Body of pancreas (tissue), 4 donors: ENCODE data around the gene DESI2. TPM values are rescaled to one million over a fixed set of nuclear protein-coding genes. Genes with fewer than 3 reads are reported as not detected.

Source experiments
- ATAC-seq: fragments of 150-250 bp; one replicate; pipeline ENCODE4 v1.9.1; 2016
- DNase-seq, 4 donors: peaks; one replicate each; pipeline ENCODE4 v3.0.0-alpha.2; 2019
- H3K27ac ChIP-seq, 4 donors: fragments of 200-600 bp; sonication (generic); 1 replicate in 3 of 4; 2 replicates in 1 of 4; pipeline versions ENCODE4 v1.5.1 to v1.6.1; 2016 to 2019; ENCODE audit warnings: mild to moderate bottlenecking in 1 of 4, mixed read lengths in 1 of 4, moderate library complexity in 1 of 4
- H3K27me3 ChIP-seq, 2 donors: fragments of 200-600 bp; sonication (generic); one replicate each; pipeline ENCODE4 v1.6.0; 2016; ENCODE audit warnings: mild to moderate bottlenecking in 1 of 2
- H3K36me3 ChIP-seq, 2 donors: fragments of 200-600 bp; sonication (generic); replicated peaks in 1 of 2; 2 replicates each; pipeline ENCODE4 v1.5.1; 2016; ENCODE audit warnings: low read depth in 2 of 2; ENCODE audit not compliant: insufficient read depth in 1 of 2
- H3K4me1 ChIP-seq: fragments of 200-600 bp; sonication (generic); one replicate; pipeline ENCODE4 v1.6.0; 2016
- H3K4me3 ChIP-seq, 2 donors: fragments of 200-600 bp; sonication (generic); 1 replicate in 1 of 2; 2 replicates in 1 of 2; pipeline ENCODE4 v1.5.1; 2016 to 2019
- H3K9me3 ChIP-seq, 3 donors: fragments of 200-600 bp; sonication (generic); 1 replicate in 2 of 3; 2 replicates in 1 of 3; pipeline ENCODE4 v1.5.1; 2016
- CTCF ChIP-seq, 7 experiments: fragments of 450-650 bp in 4 of 7; fragments of 200-600 bp in 3 of 7; sonication (generic) in 3 of 7; IDR thresholded peaks; one replicate each; pipeline ENCODE4 v1.5.1; 2016 to 2019; ENCODE audit warnings: antibody characterized with exemption in 7 of 7
- POLR2A ChIP-seq, 3 donors: fragments of 450-650 bp; IDR thresholded peaks; one replicate each; pipeline ENCODE4 v1.6.1; 2016; ENCODE audit warnings: antibody characterized with exemption in 3 of 3, mild to moderate bottlenecking in 2 of 3
- WGBS, 2 donors: methylation state at CpG; one replicate each; pipeline ENCODE4 v1.1.5; 2017; 5-methylcytosine and 5-hydroxymethylcytosine counted together
- intact Hi-C: fragments of 100-400 bp; cut with DNase I; formaldehyde crosslinking; loops from one replicate; pipeline ENCODE4 v1.15.1; 2023
- total RNA-seq, 2 donors: library from RNA; depleted of rRNA; stranded (reverse); fragments of >200 nt; gene quantifications; one replicate each; pipeline ENCODE4 v1.1.0, GENCODE V29; 2016

The DESI2 gene
- 10 to 100 TPM; 14.5 TPM for total RNA-seq

GRCh38 chr1:244652623-244653438 is at the start of gene DESI2:
Gene DESI2, plus strand, starts transcription at chr1:244653126. Its CDS starts 188 bp downstream, at chr1:244653314.
- DNase-seq = peak; percentile 98 to 100 (median 99)
- Histone ChIP-seq H3K4me3 (peak within 1 kb of the TSS; percentile 71 to 74), H3K27ac (peak within 1 kb of the TSS; percentile 81 to 94 (median 88)), H3K4me1 (peaks cover 39% of the 10 kb centered on the region), H3K27me3 (no peaks in the 10 kb centered on the region), H3K36me3 (no peaks in the 10 kb centered on the region), H3K9me3 (no peaks in the 10 kb centered on the region)
- peak; percentile 96 for ATAC-seq
- intact Hi-C loops = no loop called here
- TF ChIP-seq CTCF (IDR thresholded peaks at IDR 0.05) = peak; percentile 31 to 59 (median 41)
- peak; percentile 82 to 95 (median 88) for TF ChIP-seq POLR2A (IDR thresholded peaks at IDR 0.05)
- 0% methylated on average over 6 to 70 of the region's 81 CpGs for WGBS, 2 donors

- Histone ChIP-seq H3K4me3 (no peak overlapping the region), H3K4me1 (no peaks in the 10 kb centered on the region), H3K27ac (no peak overlapping the region), H3K27me3 (no peaks in the 10 kb centered on the region), H3K9me3 (no peaks in the 10 kb centered on the region), H3K36me3 (no peaks in the 10 kb centered on the region)
- TF ChIP-seq CTCF (IDR thresholded peaks at IDR 0.05) (peak; percentile 53 to 96 (median 84)), POLR2A (IDR thresholded peaks at IDR 0.05) (no peak)
- no peak for ATAC-seq
- DNase-seq = no peak
- intact Hi-C loops = no loop called here
Measured at GRCh38 chr1:244603498-244603897, 49.4 kb upstream of the DESI2 start.

- no peak overlapping the region for H3K4me3 ChIP-seq
- WGBS, 2 donors = 78 to 85% methylated on average over 6 of the region's 6 CpGs
- ATAC-seq (no peak), DNase-seq (no peak)
- TF ChIP-seq CTCF (IDR thresholded peaks at IDR 0.05) (no peak), POLR2A (IDR thresholded peaks at IDR 0.05) (no peak)
- intact Hi-C loops = loop anchor here (5.0 kb wide), 1 partner anchor 191 kb away; no protein-coding TSS in a partner anchor
- no peak overlapping the region for H3K27ac ChIP-seq
- no peaks in the 10 kb centered on the region for H3K4me1 ChIP-seq
- H3K36me3 ChIP-seq = no peaks in the 10 kb centered on the region
- no peaks in the 10 kb centered on the region for H3K9me3 ChIP-seq
- no peaks in the 10 kb centered on the region for H3K27me3 ChIP-seq
Measured at GRCh38 chr1:244605835-244606370, 47.0 kb upstream of the DESI2 start.

GRCh38 chr1:244614113-244614836 is 38.7 kb upstream of the DESI2 start:
- H3K9me3 ChIP-seq = no peaks in the 10 kb centered on the region
- H3K27ac ChIP-seq = peak overlapping the region; percentile 3 to 61 (median 40)
- no peaks in the 10 kb centered on the region for H3K36me3 ChIP-seq
- ATAC-seq (peak; percentile 83), DNase-seq (peak; percentile 39 to 66 (median 56))
- intact Hi-C loops = loop anchor here (10.0 kb wide), 1 partner anchor 421 kb away; no protein-coding TSS in a partner anchor
- no peaks in the 10 kb centered on the region for H3K27me3 ChIP-seq
- no peak overlapping the region for H3K4me3 ChIP-seq
- TF ChIP-seq POLR2A (IDR thresholded peaks at IDR 0.05) = peak in 1 of 3 donors; percentile 16
- TF ChIP-seq CTCF (IDR thresholded peaks at IDR 0.05) = no peak
- WGBS, 2 donors = 46 to 53% methylated on average over 9 of the region's 9 CpGs
- peaks cover 11% of the 10 kb centered on the region for H3K4me1 ChIP-seq
